Ishikawa (cell line): ENCODE results near the gene KRT24.

Experiments used
- CEBPB ChIP-seq: IDR thresholded peaks from 2 replicates; pipeline ENCODE4 v1.6.1; 2012
- EP300 ChIP-seq: IDR thresholded peaks from 2 replicates; pipeline ENCODE4 v1.6.1; 2012; ENCODE audit warnings: borderline replicate concordance
- MAX ChIP-seq: IDR thresholded peaks from 2 replicates; pipeline ENCODE4 v1.6.1; 2012
- NFIC ChIP-seq: IDR thresholded peaks from 2 replicates; pipeline ENCODE4 v1.6.1; 2012
- RAD21 ChIP-seq: IDR thresholded peaks from 2 replicates; pipeline ENCODE4 v1.6.1; 2012; ENCODE audit warnings: low read depth
- REST ChIP-seq: IDR thresholded peaks from 2 replicates; pipeline ENCODE4 v1.6.1; 2012; ENCODE audit warnings: low read depth, mild to moderate bottlenecking
- TAF1 ChIP-seq: IDR thresholded peaks from 2 replicates; pipeline ENCODE4 v1.6.1; 2012; ENCODE audit warnings: low read depth, mild to moderate bottlenecking
- TCF12 ChIP-seq: IDR thresholded peaks from 2 replicates; pipeline ENCODE4 v1.6.1; 2012; ENCODE audit warnings: low read depth
- YY1 ChIP-seq: IDR thresholded peaks from 2 replicates; pipeline ENCODE4 v1.6.1; 2012; ENCODE audit warnings: low read depth
- TF ChIP-seq, protein P1 (sequence below): IDR thresholded peaks from 2 replicates; pipeline ENCODE4 v1.6.1; 2012

DNA sequence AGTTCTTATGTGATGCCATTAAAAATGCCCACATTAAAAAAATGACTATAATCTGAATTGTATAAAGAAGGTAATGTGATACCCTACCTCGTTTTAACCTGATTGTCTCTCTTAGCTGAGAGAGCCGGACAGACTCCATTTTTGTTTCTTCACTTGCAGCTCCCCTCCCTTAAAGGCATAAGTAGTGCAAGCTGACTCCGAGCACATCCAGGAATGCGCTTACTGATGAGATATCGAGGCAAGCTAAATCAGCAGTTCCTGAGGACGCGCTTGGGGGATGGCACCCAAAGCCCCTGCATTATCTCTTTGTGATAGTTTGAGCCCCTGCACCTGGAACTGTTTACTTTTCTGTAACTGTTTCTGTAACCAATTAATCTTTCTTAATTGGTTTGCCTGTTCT lies 6.3 kb downstream of the KRT24 start:
- no peak for TF ChIP-seq TAF1
- no peak for TF ChIP-seq RAD21
- TF ChIP-seq MAX: no peak
- TF ChIP-seq EP300: no peak
- no peak for TF ChIP-seq YY1
- TF ChIP-seq TCF12: no peak
- TF ChIP-seq REST: no peak
- TF ChIP-seq, protein P1, sequence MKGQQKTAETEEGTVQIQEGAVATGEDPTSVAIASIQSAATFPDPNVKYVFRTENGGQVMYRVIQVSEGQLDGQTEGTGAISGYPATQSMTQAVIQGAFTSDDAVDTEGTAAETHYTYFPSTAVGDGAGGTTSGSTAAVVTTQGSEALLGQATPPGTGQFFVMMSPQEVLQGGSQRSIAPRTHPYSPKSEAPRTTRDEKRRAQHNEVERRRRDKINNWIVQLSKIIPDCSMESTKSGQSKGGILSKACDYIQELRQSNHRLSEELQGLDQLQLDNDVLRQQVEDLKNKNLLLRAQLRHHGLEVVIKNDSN: no peak
- no peak for TF ChIP-seq CEBPB
- no peak for TF ChIP-seq NFIC
